H9 (cell line): ENCODE results near the gene ZNF629. TPM values are rescaled to one million over a fixed set of nuclear protein-coding genes. Genes with fewer than 3 reads are reported as not detected.

ENCODE experiments used
- DNase-seq: peaks from one replicate; pipeline ENCODE4 v3.0.0-alpha.2; 2017
- H2AFZ ChIP-seq: one replicate; pipeline ENCODE4 v1.6.1; 2013; ENCODE audit warnings: mild to moderate bottlenecking, low read length, control low read depth, moderate library complexity
- H2AK5ac ChIP-seq: 2 replicates; pipeline ENCODE4 v1.6.1; 2013; ENCODE audit warnings: low read length, control low read depth, mixed read lengths; ENCODE audit not compliant: insufficient read length
- H2BK120ac ChIP-seq: one replicate; pipeline ENCODE4 v1.6.1; 2013; ENCODE audit warnings: low read depth, mild to moderate bottlenecking, low read length, control low read depth, inconsistent platforms; ENCODE audit not compliant: poor library complexity, severe bottlenecking
- H2BK12ac ChIP-seq: 2 replicates; pipeline ENCODE4 v1.6.1; 2013; ENCODE audit warnings: low read length, control low read depth, mixed read lengths, low read depth; ENCODE audit not compliant: insufficient read length
- H2BK15ac ChIP-seq: 2 replicates; pipeline ENCODE4 v1.6.1; 2013; ENCODE audit warnings: low read depth, low read length, control low read depth
- H2BK20ac ChIP-seq: one replicate; pipeline ENCODE4 v1.6.1; 2013; ENCODE audit warnings: low read depth, mild to moderate bottlenecking, low read length, control low read depth, inconsistent platforms; ENCODE audit not compliant: poor library complexity, severe bottlenecking
- H2BK5ac ChIP-seq: 2 replicates; pipeline ENCODE4 v1.6.1; 2013; ENCODE audit warnings: low read length, control low read depth, mixed read lengths; ENCODE audit not compliant: insufficient read length
- H3K14ac ChIP-seq: 2 replicates; pipeline ENCODE4 v1.6.1; 2013; ENCODE audit warnings: low read length, control low read depth; ENCODE audit not compliant: insufficient read depth
- H3K18ac ChIP-seq: 2 replicates; pipeline ENCODE4 v1.6.1; 2013; ENCODE audit warnings: low read depth, mild to moderate bottlenecking, mixed read lengths, low read length, control low read depth; ENCODE audit not compliant: insufficient read length
- H3K23ac ChIP-seq: 2 replicates; pipeline ENCODE4 v1.6.1; 2013; ENCODE audit warnings: low read length, control low read depth, mixed read lengths, low read depth; ENCODE audit not compliant: insufficient read length
- H3K23me2 ChIP-seq: 2 replicates; pipeline ENCODE4 v1.6.1; 2013; ENCODE audit warnings: low read depth, mild to moderate bottlenecking, mixed read lengths, low read length, control low read depth; ENCODE audit not compliant: insufficient read length, poor library complexity, severe bottlenecking
- H3K27ac ChIP-seq: 2 replicates; pipeline ENCODE4 v1.5.1; 2013; ENCODE audit warnings: low read length, control low read depth, mixed read lengths, low read depth; ENCODE audit not compliant: insufficient read length
- H3K27me3 ChIP-seq: 2 replicates; pipeline ENCODE4 v1.6.1; 2013; ENCODE audit warnings: low read length, control low read depth, inconsistent platforms; ENCODE audit not compliant: insufficient read depth
- H3K4ac ChIP-seq: 2 replicates; pipeline ENCODE4 v1.6.1; 2013; ENCODE audit warnings: low read depth, mild to moderate bottlenecking, control low read depth, inconsistent platforms, low read length, moderate library complexity
- H3K4me1 ChIP-seq: 2 replicates; pipeline ENCODE4 v1.6.1; 2013; ENCODE audit warnings: low read length, control low read depth, inconsistent platforms; ENCODE audit not compliant: insufficient read depth
- H3K4me2 ChIP-seq: 2 replicates; pipeline ENCODE4 v1.6.1; 2013; ENCODE audit warnings: low read length, control low read depth, mixed read lengths; ENCODE audit not compliant: insufficient read length, insufficient read depth
- H3K56ac ChIP-seq: 2 replicates; pipeline ENCODE4 v1.6.1; 2013; ENCODE audit warnings: low read depth, mild to moderate bottlenecking, mixed read lengths, low read length, control low read depth; ENCODE audit not compliant: insufficient read length
- H3K79me1 ChIP-seq: 2 replicates; pipeline ENCODE4 v1.6.1; 2013; ENCODE audit warnings: low read depth, mild to moderate bottlenecking, moderate library complexity, low read length, control low read depth, inconsistent platforms; ENCODE audit not compliant: insufficient read depth, poor library complexity, severe bottlenecking
- H3K79me2 ChIP-seq: 2 replicates; pipeline ENCODE4 v1.6.1; 2013; ENCODE audit warnings: low read length, control low read depth, inconsistent platforms; ENCODE audit not compliant: insufficient read depth
- H3K9ac ChIP-seq: 2 replicates; pipeline ENCODE4 v1.6.1; 2013; ENCODE audit warnings: low read length, control low read depth, mixed read lengths; ENCODE audit not compliant: insufficient read length; ENCODE audit errors: extremely low read depth
- H3K9me3 ChIP-seq: one replicate; pipeline ENCODE4 v1.6.1; 2013; ENCODE audit warnings: low read depth, low read length, inconsistent platforms; ENCODE audit not compliant: control insufficient read depth
- H3T11ph ChIP-seq: one replicate; pipeline ENCODE4 v1.6.1; 2013; ENCODE audit warnings: mild to moderate bottlenecking, low read length, control low read depth, inconsistent platforms
- H4K20me1 ChIP-seq: one replicate; pipeline ENCODE4 v1.6.1; 2013; ENCODE audit not compliant: control insufficient read depth, insufficient read length, insufficient read depth
- H4K5ac ChIP-seq: 2 replicates; pipeline ENCODE4 v1.6.1; 2013; ENCODE audit warnings: low read depth, mild to moderate bottlenecking, mixed read lengths, low read length, control low read depth; ENCODE audit not compliant: insufficient read length
- H4K8ac ChIP-seq: replicated peaks from 2 replicates; pipeline ENCODE4 v1.6.1; 2013; ENCODE audit warnings: low read length, control low read depth, mixed read lengths, low read depth; ENCODE audit not compliant: insufficient read length
- H4K91ac ChIP-seq: 2 replicates; pipeline ENCODE4 v1.6.1; 2013; ENCODE audit warnings: low read depth, mild to moderate bottlenecking, moderate library complexity, mixed read lengths, low read length, control low read depth; ENCODE audit not compliant: insufficient read length
- H3K27ac Mint-ChIP-seq, 3 experiments: 2 replicates in 2 of 3; 3 replicates in 1 of 3; pipeline ENCODE4 v1.8.0; 2020 to 2021; ENCODE audit warnings: mixed read lengths in 3 of 3, mild to moderate bottlenecking in 1 of 3, moderate library complexity in 1 of 3
- H3K27me3 Mint-ChIP-seq: 2 replicates; pipeline ENCODE4 v1.8.0; 2021; ENCODE audit warnings: low read depth, mild to moderate bottlenecking, moderate library complexity, mixed read lengths
- H3K36me3 Mint-ChIP-seq, 3 experiments: 2 replicates in 2 of 3; 3 replicates in 1 of 3; pipeline ENCODE4 v1.8.0; 2020 to 2021; ENCODE audit warnings: low read depth in 3 of 3, mixed read lengths in 3 of 3; ENCODE audit not compliant: insufficient read depth in 1 of 3
- H3K4me1 Mint-ChIP-seq, 2 experiments: 2 replicates each; pipeline ENCODE4 v1.8.0; 2020; ENCODE audit warnings: mixed read lengths in 2 of 2
- H3K4me3 Mint-ChIP-seq, 2 experiments: 2 replicates in 1 of 2; 3 replicates in 1 of 2; pipeline ENCODE4 v1.8.0; 2020 to 2021; ENCODE audit warnings: mild to moderate bottlenecking in 2 of 2, mixed read lengths in 2 of 2, moderate library complexity in 1 of 2
- H3K9me3 Mint-ChIP-seq, 2 experiments: 2 replicates in 1 of 2; 3 replicates in 1 of 2; pipeline ENCODE4 v1.8.0; 2020; ENCODE audit warnings: mild to moderate bottlenecking in 2 of 2, mixed read lengths in 2 of 2, moderate library complexity in 1 of 2
- WGBS: extraction: QIAGEN DNeasy Blood & Tissue Kit; methylation state at CpG from one replicate; pipeline ENCODE4 v1.1.7; 2013; ENCODE audit warnings: missing lambda C conversion rate, low lambda C conversion rate, mixed read lengths; ENCODE audit not compliant: insufficient read length; ENCODE audit errors: extremely low coverage; 5-methylcytosine and 5-hydroxymethylcytosine counted together
- total RNA-seq: library from RNA; stranded (reverse); gene quantifications from 2 replicates; pipeline ENCODE4 v1.2.1, GENCODE V29; 2021
- TF ChIP-seq, protein P1 (sequence below): fragments of 200-600 bp; sonication (generic); conservative IDR thresholded peaks from 3 replicates; pipeline ENCODE4 v1.8.0; 2021; ENCODE audit warnings: antibody characterized with exemption, mild to moderate bottlenecking

Gene ZNF629
- total RNA-seq, 1 experiment from 2014 or later: 20.0 TPM

GRCh38 chr16:30794634-30795033, 7.6 kb upstream of the ZNF629 start:
- no peak overlapping the region for H3K9ac ChIP-seq
- no peak overlapping the region for H4K8ac ChIP-seq
- H4K5ac ChIP-seq: no peak overlapping the region
- H4K91ac ChIP-seq: no peak overlapping the region
- no peaks in the 10 kb centered on the region for H3K79me1 ChIP-seq
- Mint-ChIP-seq H3K4me3 (no peak overlapping the region), H3K36me3 (no peaks in the 10 kb centered on the region), H3K9me3 (no peaks in the 10 kb centered on the region), H3K27me3 (peaks cover 40% of the 10 kb centered on the region), H3K27ac (no peak overlapping the region; a peak in 1 of 7 replicates), H3K4me1 (peaks cover 0 to 5% of the 10 kb centered on the region in 2 experiments; a peak in 2 of 4 replicates)
- H2BK15ac ChIP-seq: no peak overlapping the region
- no peak overlapping the region for H2AFZ ChIP-seq
- H2BK20ac ChIP-seq: no peak overlapping the region
- no peak overlapping the region for H3K4ac ChIP-seq
- H3K14ac ChIP-seq: no peak overlapping the region
- no peaks in the 10 kb centered on the region for H3K9me3 ChIP-seq
- H3K23ac ChIP-seq: no peak overlapping the region
- no peak overlapping the region for H2BK5ac ChIP-seq
- H3K18ac ChIP-seq: no peak overlapping the region
- no peak overlapping the region for H2BK120ac ChIP-seq
- no peaks in the 10 kb centered on the region for H3K79me2 ChIP-seq
- no peak overlapping the region for H2AK5ac ChIP-seq
- H4K20me1 ChIP-seq: no peaks in the 10 kb centered on the region
- H3K4me1 ChIP-seq: no peaks in the 10 kb centered on the region
- no peak overlapping the region for H2BK12ac ChIP-seq
- H3K27me3 ChIP-seq: no peaks in the 10 kb centered on the region
- no peak overlapping the region for H3K4me2 ChIP-seq
- H3T11ph ChIP-seq: no peak overlapping the region
- H3K27ac ChIP-seq: no peak overlapping the region
- H3K23me2 ChIP-seq: no peaks in the 10 kb centered on the region
- DNase-seq: no peak
- no CpG with 5 or more reads among the region's 3 CpGs for WGBS
- no peak overlapping the region for H3K56ac ChIP-seq
- TF ChIP-seq, protein P1, sequence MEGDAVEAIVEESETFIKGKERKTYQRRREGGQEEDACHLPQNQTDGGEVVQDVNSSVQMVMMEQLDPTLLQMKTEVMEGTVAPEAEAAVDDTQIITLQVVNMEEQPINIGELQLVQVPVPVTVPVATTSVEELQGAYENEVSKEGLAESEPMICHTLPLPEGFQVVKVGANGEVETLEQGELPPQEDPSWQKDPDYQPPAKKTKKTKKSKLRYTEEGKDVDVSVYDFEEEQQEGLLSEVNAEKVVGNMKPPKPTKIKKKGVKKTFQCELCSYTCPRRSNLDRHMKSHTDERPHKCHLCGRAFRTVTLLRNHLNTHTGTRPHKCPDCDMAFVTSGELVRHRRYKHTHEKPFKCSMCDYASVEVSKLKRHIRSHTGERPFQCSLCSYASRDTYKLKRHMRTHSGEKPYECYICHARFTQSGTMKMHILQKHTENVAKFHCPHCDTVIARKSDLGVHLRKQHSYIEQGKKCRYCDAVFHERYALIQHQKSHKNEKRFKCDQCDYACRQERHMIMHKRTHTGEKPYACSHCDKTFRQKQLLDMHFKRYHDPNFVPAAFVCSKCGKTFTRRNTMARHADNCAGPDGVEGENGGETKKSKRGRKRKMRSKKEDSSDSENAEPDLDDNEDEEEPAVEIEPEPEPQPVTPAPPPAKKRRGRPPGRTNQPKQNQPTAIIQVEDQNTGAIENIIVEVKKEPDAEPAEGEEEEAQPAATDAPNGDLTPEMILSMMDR: no peak
